GM10266 (cell line): ENCODE data around the gene PAPPA.

Experiments
- DNase-seq: peaks from one replicate; pipeline ENCODE4 v3.0.0; 2012; ENCODE audit errors: extremely low spot score
- CTCF ChIP-seq: IDR thresholded peaks from 2 replicates; pipeline ENCODE4 v1.5.1; 2012; ENCODE audit warnings: mild to moderate bottlenecking, low read depth; ENCODE audit not compliant: control insufficient read depth, insufficient read depth; ENCODE audit errors: missing control alignments

The PAPPA gene

GRCh38 chr9:116377179-116377798, 223.7 kb downstream of the PAPPA start:
- TF ChIP-seq CTCF, result no peak

DNA sequence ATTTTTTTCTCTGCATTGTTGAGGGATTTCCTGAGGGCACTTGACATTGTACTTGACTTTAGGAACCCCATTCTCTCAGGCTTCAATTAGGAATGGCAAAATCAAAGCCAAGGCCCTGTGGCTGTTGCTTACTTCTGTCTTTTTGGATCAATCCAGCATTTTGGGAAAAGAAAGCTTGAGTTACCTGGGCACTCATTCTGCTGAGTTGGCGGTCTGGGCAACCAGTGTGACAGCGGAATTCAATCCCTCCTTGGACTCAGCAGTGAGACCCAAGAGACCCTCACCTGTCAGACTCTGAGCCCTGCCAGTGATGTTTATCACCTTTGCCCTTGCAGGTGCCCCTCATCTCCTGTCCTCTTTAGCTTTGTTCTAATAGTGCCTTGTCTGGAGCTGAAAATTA, 225.3 kb downstream of the PAPPA start:
- no peak for DNase-seq
- TF ChIP-seq CTCF, result no peak

More at GRCh38 chr9:116377179-116377798, 223.7 kb downstream of the PAPPA start:
- no peak for DNase-seq

GRCh38 chr9:116379821-116380220, 226.2 kb downstream of the PAPPA start:
- TF ChIP-seq CTCF, result no peak
- DNase-seq, result no peak

DNA sequence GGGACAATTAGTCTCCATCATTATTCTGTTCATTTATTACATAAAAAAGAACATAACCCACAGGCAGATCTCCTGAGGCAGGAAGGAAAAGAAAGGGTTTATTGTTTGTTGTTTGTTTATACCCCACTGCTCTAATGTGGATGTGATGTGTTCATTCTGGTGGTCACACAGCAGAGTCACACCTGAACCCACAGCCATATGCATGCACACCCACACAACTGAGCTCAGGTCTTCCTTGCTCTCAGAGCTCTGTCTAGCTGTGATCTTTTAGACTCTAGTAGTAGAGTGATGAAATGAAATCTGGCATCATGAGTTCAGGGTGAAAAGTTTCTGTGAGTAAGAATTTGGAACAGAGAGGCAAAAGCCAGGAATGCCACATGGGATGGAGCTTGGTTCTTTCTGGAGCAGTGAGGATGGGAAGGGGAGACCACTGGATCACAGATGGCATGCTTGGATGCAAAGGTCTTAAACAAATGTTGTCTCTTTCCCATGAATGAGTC, 227.0 kb downstream of the PAPPA start:
- no peak for TF ChIP-seq CTCF
- no peak for DNase-seq

DNA sequence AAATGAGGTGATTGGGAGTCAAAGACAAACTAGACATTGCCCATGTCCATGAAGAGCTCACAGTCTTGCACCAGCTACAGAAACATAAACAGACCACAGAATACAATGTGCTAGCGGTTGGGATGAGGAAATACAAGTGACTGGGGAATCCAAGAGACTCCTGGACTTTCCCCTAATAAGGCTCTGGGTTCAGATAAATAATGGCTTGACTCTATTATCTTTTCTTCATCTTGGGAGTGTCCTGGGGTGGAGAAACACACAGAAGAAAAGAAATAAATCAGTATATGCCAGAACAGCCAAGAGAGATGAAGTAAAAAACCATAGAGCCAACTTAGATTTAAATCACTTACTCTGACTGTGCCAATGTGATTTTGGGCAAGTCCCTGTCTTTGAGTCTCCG, 227.8 kb downstream of the PAPPA start:
- TF ChIP-seq CTCF, result no peak

DNA sequence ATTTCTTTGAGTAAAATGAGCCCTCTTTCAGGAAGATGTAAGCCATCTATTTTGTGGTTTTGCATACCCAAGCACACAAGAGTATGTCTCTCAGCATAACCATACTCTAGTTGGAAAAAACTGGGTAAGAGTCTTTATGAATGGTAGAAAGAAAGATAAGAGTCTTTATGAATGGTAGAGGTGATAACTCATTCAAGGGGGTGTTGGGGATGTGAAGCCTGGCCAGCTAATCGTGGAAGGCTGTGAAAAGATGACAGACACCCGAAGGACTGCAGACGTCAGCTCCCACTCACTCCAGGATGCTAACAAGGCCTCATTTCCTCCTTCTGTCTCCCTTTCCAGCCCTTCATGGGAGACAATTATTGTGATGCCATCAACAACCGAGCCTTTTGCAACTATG, 228.5 kb downstream of the PAPPA start:
- DNase-seq, result no peak

More for the DNA sequence above, 227.8 kb downstream of the PAPPA start:
- no peak for DNase-seq

More for the DNA sequence above, 228.5 kb downstream of the PAPPA start:
- no peak for TF ChIP-seq CTCF
